Liver (tissue), 9 donors: ENCODE data around the gene GRAP. TPM values are rescaled to one million over a fixed set of nuclear protein-coding genes. Genes with fewer than 3 reads are reported as not detected.

ENCODE experiments used
- DNase-seq: peaks from one replicate; pipeline ENCODE4 v3.0.0-alpha.2; 2017; ENCODE audit warnings: low spot score
- H3K27ac ChIP-seq, 2 donors: one replicate each; pipeline ENCODE4 v1.7.0; 2013; ENCODE audit warnings: inconsistent platforms in 2 of 2, low read length in 2 of 2, control low read depth in 1 of 2, low read depth in 1 of 2, mild to moderate bottlenecking in 1 of 2
- H3K27me3 ChIP-seq, 4 donors: one replicate each; pipeline versions ENCODE4 v1.6.1 to v1.7.0; 2013; ENCODE audit warnings: low read length in 3 of 4, inconsistent platforms in 1 of 4, mild to moderate bottlenecking in 1 of 4, moderate library complexity in 1 of 4; ENCODE audit not compliant: control insufficient read depth in 4 of 4, insufficient read depth in 4 of 4
- H3K36me3 ChIP-seq, 4 donors: one replicate each; pipeline versions ENCODE4 v1.6.1 to v1.7.0; 2013; ENCODE audit warnings: low read length in 3 of 4, mild to moderate bottlenecking in 3 of 4, low read depth in 1 of 4, moderate library complexity in 1 of 4; ENCODE audit not compliant: control insufficient read depth in 4 of 4, insufficient read depth in 3 of 4
- H3K4me1 ChIP-seq, 4 donors: one replicate each; pipeline versions ENCODE4 v1.6.1 to v1.7.0; 2013; ENCODE audit warnings: low read length in 3 of 4, mild to moderate bottlenecking in 3 of 4, moderate library complexity in 1 of 4; ENCODE audit not compliant: control insufficient read depth in 4 of 4, insufficient read depth in 4 of 4
- H3K4me3 ChIP-seq, 3 donors: one replicate each; pipeline versions ENCODE4 v1.6.1 to v1.7.0; 2013; ENCODE audit warnings: low read length in 3 of 3, control low read depth in 1 of 3, low read depth in 1 of 3, mild to moderate bottlenecking in 1 of 3
- H3K9ac ChIP-seq, 2 donors: one replicate each; pipeline ENCODE4 v1.7.0; 2013; ENCODE audit warnings: low read length in 2 of 2, mild to moderate bottlenecking in 2 of 2, moderate library complexity in 2 of 2, control low read depth in 1 of 2, low read depth in 1 of 2
- H3K9me3 ChIP-seq, 4 donors: one replicate each; pipeline versions ENCODE4 v1.6.1 to v1.7.0; 2013; ENCODE audit warnings: low read length in 3 of 4; ENCODE audit not compliant: control insufficient read depth in 4 of 4
- ATF3 ChIP-seq: IDR thresholded peaks from 2 replicates; pipeline ENCODE4 v1.6.1; 2016; ENCODE audit warnings: antibody characterized with exemption
- CTCF ChIP-seq: fragments of 150-350 bp; IDR thresholded peaks from 2 replicates; pipeline ENCODE4 v1.5.1; 2017; ENCODE audit warnings: improper control_type of control experiment, low read depth, low read length; ENCODE audit not compliant: missing input control
- EGR1 ChIP-seq, 2 donors: IDR thresholded peaks; 2 replicates each; pipeline ENCODE4 v1.6.1; 2016 to 2018; ENCODE audit warnings: antibody characterized with exemption in 2 of 2, low read depth in 2 of 2
- FOXA1 ChIP-seq: IDR thresholded peaks from 2 replicates; pipeline ENCODE4 v1.6.1; 2016; ENCODE audit warnings: antibody characterized with exemption
- FOXA2 ChIP-seq: IDR thresholded peaks from 2 replicates; pipeline ENCODE4 v1.6.1; 2016; ENCODE audit warnings: antibody characterized with exemption
- HNF4A ChIP-seq, 2 donors: conservative IDR thresholded peaks; 2 replicates each; pipeline ENCODE4 v1.6.1; 2016; ENCODE audit warnings: antibody characterized with exemption in 2 of 2, mild to moderate bottlenecking in 2 of 2
- HNF4G ChIP-seq: IDR thresholded peaks from 2 replicates; pipeline ENCODE4 v1.6.1; 2016; ENCODE audit warnings: antibody characterized with exemption
- JUND ChIP-seq, 2 donors: IDR thresholded peaks; 2 replicates each; pipeline ENCODE4 v1.6.1; 2016; ENCODE audit warnings: antibody characterized with exemption in 2 of 2
- MAX ChIP-seq: IDR thresholded peaks from 2 replicates; pipeline ENCODE4 v1.6.1; 2016; ENCODE audit warnings: antibody characterized with exemption
- NR2F2 ChIP-seq: IDR thresholded peaks from 2 replicates; pipeline ENCODE4 v1.6.1; 2016; ENCODE audit warnings: antibody characterized with exemption
- RAD21 ChIP-seq, 2 donors: IDR thresholded peaks; 2 replicates each; pipeline ENCODE4 v1.6.1; 2016; ENCODE audit warnings: antibody characterized with exemption in 2 of 2, mild to moderate bottlenecking in 2 of 2
- REST ChIP-seq: IDR thresholded peaks from 2 replicates; pipeline ENCODE4 v1.6.1; 2016; ENCODE audit warnings: antibody characterized with exemption, mild to moderate bottlenecking
- RXRA ChIP-seq, 2 donors: IDR thresholded peaks; 2 replicates each; pipeline ENCODE4 v1.6.1; 2017 to 2018; ENCODE audit warnings: antibody characterized with exemption in 2 of 2, mild to moderate bottlenecking in 1 of 2
- SP1 ChIP-seq: IDR thresholded peaks from 2 replicates; pipeline ENCODE4 v1.6.1; 2018; ENCODE audit warnings: antibody characterized with exemption, mild to moderate bottlenecking
- TAF1 ChIP-seq: conservative IDR thresholded peaks from 2 replicates; pipeline ENCODE4 v1.6.1; 2016; ENCODE audit warnings: antibody characterized with exemption, mild to moderate bottlenecking
- YY1 ChIP-seq: IDR thresholded peaks from 2 replicates; pipeline ENCODE4 v1.6.1; 2016; ENCODE audit warnings: antibody characterized with exemption, mild to moderate bottlenecking
- ZBTB33 ChIP-seq: IDR thresholded peaks from 2 replicates; pipeline ENCODE4 v1.6.1; 2016; ENCODE audit warnings: antibody characterized with exemption
- WGBS: extraction: QIAGEN DNeasy Blood & Tissue Kit; methylation state at CpG from one replicate; pipeline ENCODE4 v1.1.7; 2013; 5-methylcytosine and 5-hydroxymethylcytosine counted together
- polyA plus RNA-seq, 2 donors: library from polyadenylated mRNA; stranded (reverse) in 1 of 2; unstranded in 1 of 2; fragments of 200-250 nt in 1 of 2; fragments of >200 nt in 1 of 2; fragmentation: Nextera tagmentation in 1 of 2; extraction: Ambion mirVana in 1 of 2; gene quantifications; one replicate each; pipeline versions ENCODE4 v1.2.1 to v1.2.3, GENCODE V29; 2013 to 2015
- total RNA-seq, 2 donors: library from RNA; depleted of rRNA; stranded (reverse); fragments of >200 nt; gene quantifications; one replicate each; pipeline ENCODE4 v1.2.3, GENCODE V29; 2014
- donor health status: healthy.
- donor health status: healthy.
- donor health status: healthy.
- donor health status: healthy.
- donor health status: healthy.

GRAP gene
- total and polyA plus RNA-seq, 4 donors = 1.2 to 6.5 (median 5.2) TPM

- TF ChIP-seq RXRA (IDR thresholded peaks at IDR 0.05) = peak; percentile 75 to 95
- peak; percentile 66 for TF ChIP-seq NR2F2
- TF ChIP-seq CTCF = no peak
- peak; percentile 7 for TF ChIP-seq ATF3
- peak; percentile 75 for TF ChIP-seq FOXA1
These were observed 58.8 kb downstream of the GRAP start (continued) for GRCh38 chr17:18987862-18988545.

GRCh38 chr17:18987230-18987610 is 59.5 kb downstream of the GRAP start:
- TF ChIP-seq HNF4G = no peak
- TF ChIP-seq HNF4A (conservative IDR thresholded peaks at IDR 0.05) = no peak
- TF ChIP-seq YY1 = no peak
- no peak for TF ChIP-seq NR2F2
- TF ChIP-seq JUND (IDR thresholded peaks at IDR 0.05) = no peak
- TF ChIP-seq FOXA2 = no peak
- TF ChIP-seq TAF1 = no peak
- no peak for TF ChIP-seq ZBTB33
- no peak for TF ChIP-seq ATF3
- TF ChIP-seq EGR1 (IDR thresholded peaks at IDR 0.05; ENCODE audit: low read depth in 2 of 2) = no peak
- TF ChIP-seq SP1 = no peak
- WGBS = 91% methylated on average over 9 of the region's 9 CpGs
- H3K36me3 ChIP-seq = peaks cover 0 to 5% (median 2%) of the 10 kb centered on the region in 4 donors
- DNase-seq = no peak
- peak overlapping the region in 1 of 2 donors; percentile 58 for H3K27ac ChIP-seq
- H3K4me1 ChIP-seq = peaks cover 21 to 63% (median 45%) of the 10 kb centered on the region in 4 donors
- no peak overlapping the region for H3K9ac ChIP-seq
- no peaks in the 10 kb centered on the region for H3K27me3 ChIP-seq
- no peaks in the 10 kb centered on the region for H3K9me3 ChIP-seq
- no peak overlapping the region for H3K4me3 ChIP-seq

GRCh38 chr17:18986541-18987229 is 60.1 kb downstream of the GRAP start:
- no peaks in the 10 kb centered on the region for H3K9me3 ChIP-seq
- peaks cover 0 to 5% (median 2%) of the 10 kb centered on the region in 4 donors for H3K36me3 ChIP-seq
- peaks cover 22 to 69% (median 48%) of the 10 kb centered on the region in 4 donors for H3K4me1 ChIP-seq
- no peaks in the 10 kb centered on the region for H3K27me3 ChIP-seq
- no peak overlapping the region for H3K27ac ChIP-seq
- WGBS = 91% methylated on average over 21 of the region's 21 CpGs
- H3K4me3 ChIP-seq = no peak overlapping the region
- H3K9ac ChIP-seq = no peak overlapping the region
- no peak for DNase-seq
- TF ChIP-seq SP1 = no peak
- TF ChIP-seq RXRA (IDR thresholded peaks at IDR 0.05) = no peak
- no peak for TF ChIP-seq HNF4A (conservative IDR thresholded peaks at IDR 0.05)
- TF ChIP-seq MAX = no peak
- TF ChIP-seq YY1 = no peak
- TF ChIP-seq RAD21 (IDR thresholded peaks at IDR 0.05) = no peak
- no peak for TF ChIP-seq CTCF
- no peak for TF ChIP-seq EGR1 (IDR thresholded peaks at IDR 0.05; ENCODE audit: low read depth in 2 of 2)
- no peak for TF ChIP-seq REST
- no peak for TF ChIP-seq FOXA2
